Esophagus (tissue), 2 donors: ENCODE results near the gene NDUFAF8. TPM values are rescaled to one million over a fixed set of nuclear protein-coding genes. Genes with fewer than 3 reads are reported as not detected.

Source experiments
- H3K27ac ChIP-seq, 2 donors: one replicate each; pipeline ENCODE4 v1.5.1; 2013; ENCODE audit warnings: low read depth in 2 of 2, mild to moderate bottlenecking in 2 of 2, inconsistent platforms in 1 of 2, low read length in 1 of 2, moderate library complexity in 1 of 2
- H3K27me3 ChIP-seq, 2 donors: one replicate each; pipeline ENCODE4 v1.6.1; 2013; ENCODE audit warnings: low read length in 2 of 2, control low read depth in 1 of 2, mild to moderate bottlenecking in 1 of 2; ENCODE audit not compliant: insufficient read depth in 2 of 2, control insufficient read depth in 1 of 2
- H3K36me3 ChIP-seq, 2 donors: one replicate each; pipeline ENCODE4 v1.6.1; 2013; ENCODE audit warnings: low read length in 1 of 2; ENCODE audit not compliant: control insufficient read depth in 2 of 2, insufficient read depth in 2 of 2
- H3K4me1 ChIP-seq, 2 donors: one replicate each; pipeline ENCODE4 v1.6.1; 2013; ENCODE audit warnings: low read length in 1 of 2; ENCODE audit not compliant: control insufficient read depth in 2 of 2, insufficient read depth in 2 of 2
- H3K4me3 ChIP-seq, 2 donors: one replicate each; pipeline ENCODE4 v1.5.1; 2013; ENCODE audit warnings: low read length in 2 of 2, mild to moderate bottlenecking in 2 of 2, low read depth in 1 of 2, moderate library complexity in 1 of 2
- H3K9me3 ChIP-seq, 2 donors: one replicate each; pipeline ENCODE4 v1.6.1; 2013; ENCODE audit warnings: mild to moderate bottlenecking in 2 of 2, low read depth in 1 of 2, low read length in 1 of 2, moderate library complexity in 1 of 2; ENCODE audit not compliant: control insufficient read depth in 2 of 2, insufficient read depth in 1 of 2
- WGBS, 2 donors: extraction: QIAGEN DNeasy Blood & Tissue Kit; methylation state at CpG; one replicate each; pipeline ENCODE4 v1.1.7; 2013; 5-methylcytosine and 5-hydroxymethylcytosine counted together
- polyA plus RNA-seq, 2 donors: library from polyadenylated mRNA; stranded (reverse); fragments of 200-250 nt; gene quantifications; one replicate each; pipeline ENCODE4 v1.2.3, GENCODE V29; 2013
- donor health status: healthy with polysubstance abuse.
- donor health status: Bipolar disorder and iron deficiency.

NDUFAF8 gene
- polyA plus RNA-seq, 2 donors: 34.0 to 37.1 TPM

DNA sequence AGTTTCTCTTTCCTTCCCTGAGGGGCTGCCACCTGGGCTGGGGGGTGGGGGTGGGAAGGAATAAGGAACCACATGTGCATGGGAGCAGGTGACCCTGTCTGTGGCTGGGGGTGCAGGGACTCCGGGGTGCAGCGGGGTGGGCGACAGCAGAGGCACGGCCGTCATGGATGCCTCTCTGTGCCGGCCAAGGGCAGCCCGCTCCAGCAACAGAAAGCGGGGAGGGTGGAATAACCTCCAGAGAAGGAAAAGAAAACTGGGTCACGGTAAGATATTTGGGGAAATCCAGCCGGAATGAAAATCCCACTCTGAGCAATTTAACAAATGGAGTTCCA, 4.2 kb downstream of the NDUFAF8 start:
- no peak overlapping the region for H3K27ac ChIP-seq
- peaks cover 0 to 13% of the 10 kb centered on the region in 2 donors for H3K36me3 ChIP-seq
- H3K27me3 ChIP-seq: no peaks in the 10 kb centered on the region
- peaks cover 5 to 6% of the 10 kb centered on the region in 2 donors for H3K4me1 ChIP-seq
- 80 to 86% methylated on average over 10 of the region's 10 CpGs for WGBS, 2 donors
- H3K4me3 ChIP-seq: no peak overlapping the region
- H3K9me3 ChIP-seq: no peaks in the 10 kb centered on the region

DNA sequence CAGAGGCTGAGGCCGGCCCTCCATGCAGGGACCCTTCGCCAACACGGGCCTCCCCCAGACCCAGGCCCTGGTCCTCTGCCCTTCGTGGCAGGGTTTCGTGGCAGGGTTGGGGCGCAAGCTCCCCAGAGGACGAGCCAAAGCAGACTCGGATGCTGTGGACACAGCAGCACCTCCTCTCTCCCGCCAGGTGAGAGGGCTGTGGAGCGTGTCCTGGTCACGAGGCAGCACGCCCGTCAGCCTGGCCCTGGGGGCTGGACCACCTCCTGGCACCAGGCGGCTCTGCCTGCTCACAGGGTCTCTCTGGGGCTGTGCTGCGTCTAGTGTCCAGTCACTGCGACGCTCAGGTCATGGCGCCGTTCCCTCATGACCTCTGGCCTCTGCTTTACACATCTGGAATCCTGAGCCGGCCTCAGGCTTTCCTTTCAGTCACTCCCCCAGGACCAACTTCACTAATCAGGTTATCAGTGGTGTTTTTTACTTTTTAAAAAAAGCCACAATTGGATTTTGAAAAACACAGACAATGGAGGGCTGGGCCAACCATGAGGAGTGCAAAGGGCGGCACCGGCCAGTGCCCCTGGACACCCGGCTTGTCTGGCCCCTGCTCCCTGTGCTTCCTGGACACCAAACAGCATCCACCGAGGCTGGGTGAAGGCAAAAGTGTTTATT, 5.4 kb downstream of the NDUFAF8 start:
- H3K4me3 ChIP-seq: no peak overlapping the region

DNA sequence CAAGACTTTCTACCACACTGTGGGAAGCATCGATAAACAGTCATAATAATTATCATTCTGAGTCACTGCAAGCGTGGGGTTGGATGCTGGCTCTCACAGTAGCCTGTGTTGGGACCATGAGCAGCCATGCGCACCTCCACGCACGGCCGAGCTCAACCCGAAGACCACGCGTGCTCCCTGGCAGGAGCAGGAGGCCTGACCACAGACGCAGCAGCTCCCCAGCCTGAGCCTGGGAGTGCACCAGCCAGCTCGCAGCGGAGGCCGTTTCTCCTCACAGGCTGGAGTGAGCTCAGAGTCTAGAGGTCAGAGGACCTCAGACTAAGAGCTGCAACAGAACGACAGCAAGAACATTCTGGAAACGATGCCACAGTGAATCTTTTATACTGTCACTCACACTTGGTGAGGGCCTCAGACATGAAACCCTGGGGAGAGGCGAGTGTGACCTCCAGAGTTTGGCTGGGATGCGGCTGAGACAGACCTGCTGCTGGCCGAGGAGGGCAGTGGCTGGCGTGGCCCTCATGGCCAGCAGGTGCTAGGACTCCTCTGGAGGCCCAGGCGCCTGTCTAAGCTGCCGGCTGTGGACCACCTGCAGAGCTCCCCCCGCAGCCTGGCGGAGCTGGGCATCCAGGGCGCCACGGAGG, 6.0 kb downstream of the NDUFAF8 start:
- Histone ChIP-seq H3K36me3 (peaks cover 0 to 22% of the 10 kb centered on the region in 2 donors), H3K27me3 (no peaks in the 10 kb centered on the region), H3K4me1 (peaks cover under 1 to 2% of the 10 kb centered on the region in 2 donors), H3K27ac (no peak overlapping the region), H3K4me3 (no peak overlapping the region), H3K9me3 (no peaks in the 10 kb centered on the region)
- WGBS, 2 donors: 79 to 82% methylated on average over 22 to 25 of the region's 25 CpGs

More for the DNA sequence above, 5.4 kb downstream of the NDUFAF8 start:
- no peaks in the 10 kb centered on the region for H3K9me3 ChIP-seq
- H3K27ac ChIP-seq: no peak overlapping the region
- H3K4me1 ChIP-seq: peaks cover 5 to 6% of the 10 kb centered on the region in 2 donors
- 71 to 77% methylated on average over 24 of the region's 24 CpGs for WGBS, 2 donors
- H3K27me3 ChIP-seq: no peaks in the 10 kb centered on the region
- H3K36me3 ChIP-seq: peaks cover 0 to 17% of the 10 kb centered on the region in 2 donors

DNA sequence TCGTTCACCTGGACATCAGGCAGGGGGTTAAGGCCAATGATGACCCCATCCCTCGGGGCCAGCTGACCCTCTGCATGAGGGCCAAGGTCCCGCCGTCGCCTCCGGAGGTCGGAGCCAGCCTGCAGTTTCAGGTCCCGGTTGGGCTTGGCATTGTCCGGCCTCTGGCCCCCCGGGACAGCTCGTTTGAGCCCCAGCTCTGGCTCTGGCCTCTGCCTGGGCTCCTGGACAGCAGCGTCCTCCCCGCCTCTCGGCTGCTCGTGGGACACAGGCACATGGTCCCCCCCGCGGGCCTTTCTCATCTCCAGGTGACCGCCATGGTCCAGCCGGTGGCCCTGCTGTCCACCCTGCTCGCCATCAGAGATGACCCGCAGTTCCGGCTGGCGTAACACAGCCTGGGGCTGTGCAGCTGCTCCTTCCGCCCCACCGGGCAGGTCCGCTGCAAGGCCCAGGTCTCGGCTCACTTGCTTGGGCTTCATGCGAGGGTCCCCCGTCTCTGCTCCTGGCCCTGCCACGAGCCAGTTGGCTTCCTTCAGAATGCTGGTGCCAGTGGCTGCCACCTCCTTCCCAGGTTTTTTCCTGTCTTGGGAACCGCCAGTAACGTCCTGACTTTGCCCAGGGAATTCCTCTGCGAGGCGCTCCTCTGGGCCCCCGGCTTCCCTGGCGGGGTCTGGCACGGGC, 6.7 kb downstream of the NDUFAF8 start:
- no peak overlapping the region for H3K4me3 ChIP-seq
- WGBS, 2 donors: 74 to 79% methylated on average over 34 to 37 of the region's 37 CpGs
- no peaks in the 10 kb centered on the region for H3K4me1 ChIP-seq
- no peaks in the 10 kb centered on the region for H3K9me3 ChIP-seq
- H3K27me3 ChIP-seq: no peaks in the 10 kb centered on the region
- no peak overlapping the region for H3K27ac ChIP-seq
- H3K36me3 ChIP-seq: peaks cover 0 to 28% of the 10 kb centered on the region in 2 donors

DNA sequence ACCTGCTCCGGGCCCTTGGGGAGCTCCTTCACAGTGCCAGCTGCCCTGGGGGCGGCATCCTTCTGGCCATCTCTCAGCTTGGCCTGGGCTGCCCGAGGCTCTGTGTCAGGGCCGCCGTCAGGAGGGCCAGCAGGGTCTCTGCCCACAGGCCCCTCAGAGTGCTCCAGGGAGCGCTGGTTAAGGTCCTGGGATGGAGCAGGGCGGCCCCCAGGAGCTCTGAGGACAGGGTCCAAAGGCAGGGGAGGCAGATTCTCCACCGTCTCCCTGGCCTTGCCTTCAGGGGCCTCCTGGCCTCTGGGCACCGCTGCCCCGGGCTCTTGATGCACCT, 7.2 kb downstream of the NDUFAF8 start:
- H3K27me3 ChIP-seq: no peaks in the 10 kb centered on the region
- H3K4me3 ChIP-seq: no peak overlapping the region
- H3K4me1 ChIP-seq: no peaks in the 10 kb centered on the region
- H3K27ac ChIP-seq: no peak overlapping the region
- H3K9me3 ChIP-seq: no peaks in the 10 kb centered on the region
- peaks cover 0 to 30% of the 10 kb centered on the region in 2 donors for H3K36me3 ChIP-seq
- 86 to 88% methylated on average over 10 of the region's 10 CpGs for WGBS, 2 donors

DNA sequence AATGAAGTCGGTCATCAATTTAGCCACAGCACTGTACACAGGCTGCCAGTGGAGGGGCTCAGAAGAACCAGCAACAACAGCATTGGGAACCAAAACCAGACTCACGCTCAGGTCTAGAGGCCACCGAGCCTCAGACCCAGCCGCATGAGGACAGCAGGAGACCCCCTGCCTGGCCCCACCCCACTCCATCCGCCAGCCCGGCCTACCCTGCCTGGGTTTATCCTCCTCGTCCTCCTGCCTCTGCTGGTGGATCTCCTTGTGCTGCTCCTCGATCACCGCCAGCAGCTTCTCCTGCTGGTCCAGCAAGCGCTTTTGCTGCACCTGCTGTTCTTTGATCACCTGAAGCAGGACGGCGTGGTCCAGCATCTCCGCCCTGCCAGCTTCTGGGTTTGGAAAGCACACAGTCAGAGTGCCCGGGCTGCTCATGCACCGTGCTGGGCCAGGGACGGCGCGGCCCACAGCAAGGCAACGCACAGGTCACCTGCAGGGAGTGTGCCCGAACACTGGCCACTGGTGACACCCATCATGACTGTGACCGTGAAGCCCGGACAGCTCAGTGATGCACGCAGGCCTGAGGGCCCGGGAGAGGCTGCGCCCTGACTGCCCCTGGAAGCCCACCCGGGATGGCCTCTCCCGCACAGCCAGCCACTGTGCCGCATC, 7.7 kb downstream of the NDUFAF8 start:
- no peaks in the 10 kb centered on the region for H3K9me3 ChIP-seq

DNA sequence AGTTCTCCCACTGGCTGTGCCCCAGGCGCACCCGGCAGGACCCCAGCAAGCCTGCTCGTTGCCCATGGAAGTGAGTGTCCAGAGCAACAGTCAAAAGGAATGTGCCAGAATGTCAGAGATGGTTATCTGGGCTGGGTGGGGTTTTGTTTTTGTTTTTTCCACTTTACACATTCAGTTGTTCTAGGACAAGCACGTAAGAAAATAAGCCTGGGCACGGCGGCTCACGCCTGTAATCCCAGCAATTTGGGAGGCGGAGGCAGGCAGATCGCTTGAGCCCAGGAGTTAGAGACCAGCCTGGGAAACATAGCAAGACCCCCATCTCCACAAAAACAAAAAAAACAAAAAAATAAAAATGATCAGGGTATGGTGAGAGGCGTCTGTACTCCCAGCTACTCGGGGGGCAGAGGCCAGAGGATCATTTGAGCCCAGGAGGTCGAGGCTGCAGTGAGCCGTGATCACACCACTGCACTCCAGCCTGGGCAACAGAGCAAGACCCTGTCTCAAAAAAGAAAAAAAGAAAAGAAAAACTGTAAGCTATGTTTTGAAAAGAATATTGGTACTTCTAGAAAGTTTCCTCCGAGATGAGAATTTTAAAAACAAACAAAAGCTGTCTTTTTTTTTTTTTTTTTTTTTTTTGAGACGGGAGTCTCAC, 8.3 kb downstream of the NDUFAF8 start:
- WGBS, 2 donors: 87 to 92% methylated on average over 14 of the region's 15 CpGs
- peaks cover 3 to 35% of the 10 kb centered on the region in 2 donors for H3K36me3 ChIP-seq

More for the DNA sequence above, 7.7 kb downstream of the NDUFAF8 start:
- H3K4me3 ChIP-seq: no peak overlapping the region
- 92 to 93% methylated on average over 28 of the region's 28 CpGs for WGBS, 2 donors
- no peaks in the 10 kb centered on the region for H3K27me3 ChIP-seq
- peaks cover 0 to 30% of the 10 kb centered on the region in 2 donors for H3K36me3 ChIP-seq
- H3K27ac ChIP-seq: no peak overlapping the region
- H3K4me1 ChIP-seq: no peaks in the 10 kb centered on the region

DNA sequence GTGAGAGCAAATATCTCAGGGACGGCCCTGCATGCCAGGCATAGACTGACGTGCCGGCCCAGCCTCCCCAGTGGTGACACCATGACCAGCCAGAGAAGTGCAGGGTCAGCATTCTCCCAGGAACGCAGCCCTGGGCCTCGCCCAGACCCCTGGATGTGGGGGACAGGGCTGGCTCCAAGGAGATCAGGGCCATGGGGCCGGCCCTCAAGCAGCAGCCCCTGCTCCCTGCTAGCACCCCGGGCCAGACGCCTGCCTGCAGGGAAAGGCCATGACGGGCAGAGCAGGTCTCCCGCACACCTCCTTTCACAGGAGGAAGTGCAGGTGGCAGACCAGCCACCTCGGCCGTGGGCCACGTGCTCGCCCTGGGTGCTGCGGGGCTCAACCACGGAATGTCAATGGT, 9.5 kb downstream of the NDUFAF8 start:
- Histone ChIP-seq H3K27me3 (no peaks in the 10 kb centered on the region), H3K9me3 (no peaks in the 10 kb centered on the region), H3K36me3 (peaks cover 3 to 41% of the 10 kb centered on the region in 2 donors), H3K4me3 (no peak overlapping the region), H3K27ac (no peak overlapping the region), H3K4me1 (no peaks in the 10 kb centered on the region)
- WGBS, 2 donors: 86 to 87% methylated on average over 16 of the region's 16 CpGs

More for the DNA sequence above, 8.3 kb downstream of the NDUFAF8 start:
- H3K27me3 ChIP-seq: no peaks in the 10 kb centered on the region
- no peaks in the 10 kb centered on the region for H3K9me3 ChIP-seq
- no peak overlapping the region for H3K27ac ChIP-seq
- no peaks in the 10 kb centered on the region for H3K4me1 ChIP-seq
- H3K4me3 ChIP-seq: no peak overlapping the region
